Neutrophil (primary cell): Measurements from ENCODE around the gene TMEM63A.

ENCODE experiments used
- H3K27ac ChIP-seq: fragments of 200-600 bp; sonication (generic); 2 replicates; pipeline ENCODE4 v1.5.1; 2016; ENCODE audit warnings: mild to moderate bottlenecking, moderate library complexity
- H3K27me3 ChIP-seq: fragments of 200-600 bp; sonication (generic); 2 replicates; pipeline ENCODE4 v1.6.0; 2016; ENCODE audit warnings: mild to moderate bottlenecking
- H3K36me3 ChIP-seq: fragments of 200-600 bp; sonication (generic); 2 replicates; pipeline ENCODE4 v1.5.1; 2017
- H3K4me1 ChIP-seq, 2 experiments: fragments of 200-600 bp in 1 of 2; sonication (generic) in 1 of 2; 1 replicate in 1 of 2; 2 replicates in 1 of 2; pipeline versions ENCODE4 v1.5.1 to v1.6.1; 2013 to 2016; ENCODE audit warnings: low read depth in 1 of 2, low read length in 1 of 2, mild to moderate bottlenecking in 1 of 2, moderate library complexity in 1 of 2; ENCODE audit not compliant: control insufficient read depth in 1 of 2, insufficient read depth in 1 of 2
- H3K4me3 ChIP-seq, 2 experiments: fragments of 200-600 bp in 1 of 2; sonication (generic) in 1 of 2; 1 replicate in 1 of 2; 2 replicates in 1 of 2; pipeline ENCODE4 v1.5.1; 2013 to 2016; ENCODE audit warnings: low read depth in 1 of 2, low read length in 1 of 2, mild to moderate bottlenecking in 1 of 2, moderate library complexity in 1 of 2
- H3K9me3 ChIP-seq: fragments of 200-600 bp; sonication (generic); 2 replicates; pipeline ENCODE4 v1.5.1; 2016
- CTCF ChIP-seq: fragments of 200-600 bp; sonication (generic); IDR thresholded peaks from 2 replicates; pipeline ENCODE4 v1.5.1; 2016; ENCODE audit warnings: antibody characterized with exemption

The TMEM63A gene

GRCh38 chr1:225846331-225847310 is 35.6 kb downstream of the TMEM63A start:
- H3K4me3 ChIP-seq, result no peak overlapping the region
- H3K4me1 ChIP-seq, result no peaks in the 10 kb centered on the region
- no peak overlapping the region for H3K27ac ChIP-seq
- H3K36me3 ChIP-seq, result peaks cover 84% of the 10 kb centered on the region
- TF ChIP-seq CTCF, result no peak
- H3K27me3 ChIP-seq, result no peaks in the 10 kb centered on the region
- H3K9me3 ChIP-seq, result no peaks in the 10 kb centered on the region

DNA sequence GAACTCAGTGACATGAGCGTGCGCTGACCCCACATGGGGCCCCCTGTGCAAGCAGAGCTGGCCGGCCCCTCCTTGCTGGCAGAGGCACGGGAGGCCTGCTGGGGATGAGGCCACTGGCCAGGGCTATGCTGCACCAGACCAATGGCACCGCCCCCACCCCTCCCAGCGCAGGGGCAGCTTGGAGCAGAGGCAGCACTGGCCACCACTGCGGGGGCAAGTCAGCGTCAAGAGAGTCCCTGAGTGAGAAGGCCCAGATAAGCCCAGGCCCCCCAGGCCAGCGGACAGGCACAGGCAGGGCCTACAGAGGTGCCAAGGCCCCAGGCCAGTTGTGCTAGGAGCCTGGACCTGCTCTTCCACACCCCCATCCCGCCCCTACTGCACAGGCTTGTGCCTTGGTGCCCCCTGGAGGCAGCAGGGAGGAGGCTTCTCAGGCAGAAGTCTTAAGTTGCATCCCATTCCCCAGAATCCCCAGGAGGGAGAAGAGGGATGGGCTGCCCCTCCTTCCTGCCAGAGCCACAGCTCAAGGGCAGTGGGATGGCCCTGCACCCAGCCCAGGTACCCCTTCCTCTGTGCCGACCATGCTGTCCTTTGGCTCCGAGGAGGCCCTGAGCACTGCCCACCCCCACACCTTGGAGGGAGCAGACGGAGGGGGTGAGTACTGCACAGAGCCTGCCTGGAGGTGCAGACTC is 36.5 kb downstream of the TMEM63A start:
- no peak for TF ChIP-seq CTCF
- H3K4me1 ChIP-seq, result no peaks in the 10 kb centered on the region
- peaks cover 75% of the 10 kb centered on the region for H3K36me3 ChIP-seq
- no peaks in the 10 kb centered on the region for H3K27me3 ChIP-seq
- H3K9me3 ChIP-seq, result no peaks in the 10 kb centered on the region
- H3K4me3 ChIP-seq, result no peak overlapping the region
- H3K27ac ChIP-seq, result peak overlapping the region; percentile 6

DNA sequence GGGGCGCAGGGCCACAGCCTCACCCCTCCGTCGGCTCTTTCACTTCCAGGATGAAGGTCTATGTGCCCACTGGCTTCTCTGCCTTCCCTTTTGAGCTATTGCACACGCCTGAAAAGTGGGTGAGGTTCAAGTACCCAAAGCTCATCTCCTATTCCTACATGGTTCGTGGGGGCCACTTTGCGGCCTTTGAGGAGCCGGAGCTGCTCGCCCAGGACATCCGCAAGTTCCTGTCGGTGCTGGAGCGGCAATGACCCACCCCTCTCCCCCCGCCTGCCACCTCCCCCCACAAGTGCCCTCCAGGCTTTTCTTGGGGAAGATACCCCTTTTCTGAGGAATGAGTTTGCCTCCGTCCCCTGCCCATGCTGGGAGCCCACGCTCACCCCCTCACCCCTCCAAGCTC is 37.1 kb downstream of the TMEM63A start:
- Histone ChIP-seq H3K36me3 (peaks cover 69% of the 10 kb centered on the region), H3K4me1 (no peaks in the 10 kb centered on the region)
- no peak for TF ChIP-seq CTCF

GRCh38 chr1:225844236-225845061 is 37.7 kb downstream of the TMEM63A start:
- Histone ChIP-seq H3K4me3 (no peak overlapping the region), H3K4me1 (no peaks in the 10 kb centered on the region)

More for the DNA sequence above, 37.1 kb downstream of the TMEM63A start:
- Histone ChIP-seq H3K4me3 (no peak overlapping the region), H3K27me3 (no peaks in the 10 kb centered on the region), H3K27ac (peak overlapping the region; percentile 6), H3K9me3 (no peaks in the 10 kb centered on the region)

More at GRCh38 chr1:225844236-225845061, 37.7 kb downstream of the TMEM63A start:
- Histone ChIP-seq H3K27ac (peak overlapping the region; percentile 42), H3K9me3 (no peaks in the 10 kb centered on the region), H3K36me3 (peaks cover 62% of the 10 kb centered on the region), H3K27me3 (no peaks in the 10 kb centered on the region)
- no peak for TF ChIP-seq CTCF
